Peyer's patch (tissue), 4 donors: ENCODE data around the gene TRPV6. TPM values are rescaled to one million over a fixed set of nuclear protein-coding genes. Genes with fewer than 3 reads are reported as not detected.

Experiments
- DNase-seq, 3 donors: peaks; one replicate each; pipeline ENCODE4 v3.0.0-alpha.2; 2017 to 2019
- H3K27ac ChIP-seq, 4 donors: fragments of 200-600 bp; sonication (generic); one replicate each; pipeline ENCODE4 v1.5.1; 2016 to 2019
- H3K27me3 ChIP-seq, 2 donors: fragments of 200-600 bp; sonication (generic); one replicate each; pipeline ENCODE4 v1.5.1; 2019
- H3K36me3 ChIP-seq, 3 donors: fragments of 200-600 bp; sonication (generic); one replicate each; pipeline ENCODE4 v1.5.1; 2016 to 2019
- H3K4me1 ChIP-seq, 4 donors: fragments of 200-600 bp; sonication (generic); one replicate each; pipeline ENCODE4 v1.5.1; 2016 to 2019
- H3K4me3 ChIP-seq, 4 donors: fragments of 200-600 bp; sonication (generic); 1 replicate in 3 of 4; 2 replicates in 1 of 4; pipeline ENCODE4 v1.5.1; 2016 to 2019; ENCODE audit warnings: mild to moderate bottlenecking in 1 of 4
- H3K9me3 ChIP-seq, 4 donors: fragments of 200-600 bp; sonication (generic); one replicate each; pipeline ENCODE4 v1.5.1; 2016 to 2019; ENCODE audit warnings: mild to moderate bottlenecking in 1 of 4
- CTCF ChIP-seq, 6 experiments: fragments of 450-650 bp in 4 of 6; fragments of 200-600 bp in 2 of 6; sonication (generic) in 1 of 6; IDR thresholded peaks; one replicate each; pipeline ENCODE4 v1.5.1; 2017 to 2019; ENCODE audit warnings: antibody characterized with exemption in 6 of 6, mild to moderate bottlenecking in 3 of 6, moderate library complexity in 1 of 6
- POLR2A ChIP-seq, 2 donors: fragments of 450-650 bp; IDR thresholded peaks; one replicate each; pipeline ENCODE4 v1.5.1; 2017; ENCODE audit warnings: antibody characterized with exemption in 2 of 2, mild to moderate bottlenecking in 2 of 2, moderate library complexity in 2 of 2
- total RNA-seq, 4 donors: library from RNA; depleted of rRNA; stranded (reverse); fragments of >200 nt; gene quantifications; one replicate each; pipeline ENCODE4 v1.1.0, GENCODE V29; 2016

TRPV6 gene
- total RNA-seq, 4 donors from 2014 or later, result 0.19 to 2.5 (median 0.82) TPM

- Histone ChIP-seq H3K27ac (no peak overlapping the region), H3K27me3 (no peaks in the 10 kb centered on the region), H3K36me3 (no peaks in the 10 kb centered on the region), H3K9me3 (no peaks in the 10 kb centered on the region), H3K4me3 (no peak overlapping the region), H3K4me1 (no peaks in the 10 kb centered on the region)
- no peak for DNase-seq
- TF ChIP-seq CTCF (IDR thresholded peaks at IDR 0.05) (no peak), POLR2A (IDR thresholded peaks at IDR 0.05) (no peak)
Measured at GRCh38 chr7:142894112-142894984, 8.8 kb upstream of the TRPV6 start.

GRCh38 chr7:142892951-142893350 is 7.4 kb upstream of the TRPV6 start:
- Histone ChIP-seq H3K36me3 (no peaks in the 10 kb centered on the region), H3K4me1 (no peaks in the 10 kb centered on the region), H3K4me3 (no peak overlapping the region), H3K27ac (no peak overlapping the region), H3K9me3 (no peaks in the 10 kb centered on the region), H3K27me3 (no peaks in the 10 kb centered on the region)
- TF ChIP-seq CTCF (IDR thresholded peaks at IDR 0.05) (no peak), POLR2A (IDR thresholded peaks at IDR 0.05) (no peak)
- DNase-seq, result no peak

GRCh38 chr7:142891490-142892082 is 6.0 kb upstream of the TRPV6 start:
- Histone ChIP-seq H3K36me3 (no peaks in the 10 kb centered on the region), H3K9me3 (no peaks in the 10 kb centered on the region), H3K27ac (no peak overlapping the region), H3K4me3 (no peak overlapping the region), H3K27me3 (no peaks in the 10 kb centered on the region), H3K4me1 (no peaks in the 10 kb centered on the region)
- no peak for DNase-seq
- TF ChIP-seq POLR2A (IDR thresholded peaks at IDR 0.05) (no peak), CTCF (IDR thresholded peaks at IDR 0.05) (no peak)

- H3K27me3 ChIP-seq, result no peaks in the 10 kb centered on the region
- no peaks in the 10 kb centered on the region for H3K36me3 ChIP-seq
- no peak overlapping the region for H3K4me3 ChIP-seq
- H3K9me3 ChIP-seq, result no peaks in the 10 kb centered on the region
- no peak for DNase-seq
- no peak for TF ChIP-seq CTCF (IDR thresholded peaks at IDR 0.05)
- TF ChIP-seq POLR2A (IDR thresholded peaks at IDR 0.05), result no peak
- no peak overlapping the region for H3K27ac ChIP-seq
- no peaks in the 10 kb centered on the region for H3K4me1 ChIP-seq
Measured at GRCh38 chr7:142890874-142891485, 5.4 kb upstream of the TRPV6 start.

GRCh38 chr7:142889816-142890215 is 4.3 kb upstream of the TRPV6 start:
- peak in 1 of 3 donors; percentile 61 for DNase-seq
- H3K27ac ChIP-seq, result no peak overlapping the region
- no peaks in the 10 kb centered on the region for H3K27me3 ChIP-seq
- H3K36me3 ChIP-seq, result no peaks in the 10 kb centered on the region
- no peaks in the 10 kb centered on the region for H3K9me3 ChIP-seq
- H3K4me1 ChIP-seq, result no peaks in the 10 kb centered on the region
- H3K4me3 ChIP-seq, result no peak overlapping the region
- TF ChIP-seq POLR2A (IDR thresholded peaks at IDR 0.05) (no peak), CTCF (IDR thresholded peaks at IDR 0.05) (no peak)
